SK-N-SH (cell line): Measurements from ENCODE around the gene C9orf43. TPM values are rescaled to one million over a fixed set of nuclear protein-coding genes. Genes with fewer than 3 reads are reported as not detected.

ENCODE experiments used
- CTCF ChIA-PET: fragments of 300-600, 350-600 bp; formaldehyde crosslinking; extraction: SDS; loops from one replicate; lab custom pipeline; 2021; lab: Yijun Ruan, JAX
- POLR2A ChIA-PET: fragments of 350-600 bp; sonication (Branson Sonifier 250); formaldehyde crosslinking; extraction: SDS; loops from one replicate; lab custom pipeline; 2020; ENCODE audit warnings: antibody characterized with exemption, inconsistent platforms; lab: Yijun Ruan, JAX
- DNase-seq: peaks from one replicate; pipeline ENCODE4 v3.0.0; 2012
- H2AFZ ChIP-seq: fragments of 200-600 bp; sonication (generic); 2 replicates; pipeline ENCODE4 v1.8.1; 2016; ENCODE audit warnings: antibody characterized with exemption, mild to moderate bottlenecking, low read depth
- H3F3A ChIP-seq: fragments of 200-600 bp; sonication (generic); replicated peaks from 2 replicates; pipeline ENCODE3; 2016; ENCODE audit warnings: antibody characterized with exemption, mild to moderate bottlenecking; ENCODE audit not compliant: insufficient read depth
- H3K27ac ChIP-seq, 2 experiments: fragments of 200-500 bp in 1 of 2; fragments of 200-600 bp in 1 of 2; sonication (Bioruptor generic) in 1 of 2; sonication (generic), shearing (Covaris generic) in 1 of 2; 2 replicates each; pipeline versions ENCODE4 v1.5.1 to v1.6.1; 2014 to 2016; ENCODE audit warnings: low read depth in 2 of 2, inconsistent platforms in 1 of 2, low read length in 1 of 2, mild to moderate bottlenecking in 1 of 2, mixed read lengths in 1 of 2
- H3K27me3 ChIP-seq: fragments of 200-600 bp; sonication (generic), shearing (Covaris generic); 2 replicates; pipeline ENCODE4 v1.6.1; 2016; ENCODE audit warnings: mixed run types; ENCODE audit not compliant: insufficient read depth
- H3K36me3 ChIP-seq, 2 experiments: fragments of 200-500 bp in 1 of 2; fragments of 200-600 bp in 1 of 2; sonication (Bioruptor generic) in 1 of 2; sonication (generic) in 1 of 2; replicated peaks in 1 of 2; 2 replicates each; pipeline versions ENCODE3 to v1.5.1; 2014 to 2016; ENCODE audit warnings: low read length in 1 of 2, mild to moderate bottlenecking in 1 of 2; ENCODE audit not compliant: insufficient read depth in 2 of 2, control insufficient read depth in 1 of 2
- H3K4me1 ChIP-seq, 2 experiments: fragments of 200-500 bp in 1 of 2; fragments of 200-600 bp in 1 of 2; sonication (Bioruptor generic) in 1 of 2; sonication (generic), shearing (Covaris generic) in 1 of 2; 2 replicates each; pipeline versions ENCODE4 v1.5.1 to v1.6.1; 2014 to 2016; ENCODE audit warnings: low read depth in 1 of 2, low read length in 1 of 2, mixed run types in 1 of 2; ENCODE audit not compliant: insufficient read depth in 2 of 2, control insufficient read depth in 1 of 2
- H3K4me2 ChIP-seq: fragments of 200-600 bp; sonication (generic), shearing (Covaris generic); 2 replicates; pipeline ENCODE4 v1.6.1; 2017; ENCODE audit warnings: mixed run types
- H3K4me3 ChIP-seq, 2 experiments: fragments of 200-500 bp in 1 of 2; fragments of 200-600 bp in 1 of 2; sonication (Bioruptor generic) in 1 of 2; sonication (generic), shearing (Covaris generic) in 1 of 2; 2 replicates each; pipeline versions ENCODE4 v1.5.1 to v1.8.1; 2014 to 2016; ENCODE audit warnings: low read depth in 2 of 2, inconsistent platforms in 1 of 2, low read length in 1 of 2, mild to moderate bottlenecking in 1 of 2, mixed read lengths in 1 of 2, moderate library complexity in 1 of 2
- H3K79me2 ChIP-seq: fragments of 200-600 bp; sonication (generic); 2 replicates; pipeline ENCODE4 v1.8.1; 2017; ENCODE audit warnings: mild to moderate bottlenecking; ENCODE audit not compliant: insufficient read depth
- H3K9ac ChIP-seq: fragments of 200-600 bp; sonication (generic); 2 replicates; pipeline ENCODE4 v1.6.1; 2017; ENCODE audit warnings: mixed run types
- H3K9me2 ChIP-seq: fragments of 200-600 bp; sonication (generic); 2 replicates; pipeline ENCODE4 v1.6.1; 2017; ENCODE audit warnings: mixed run types
- H3K9me3 ChIP-seq: fragments of 200-600 bp; sonication (generic); 2 replicates; pipeline ENCODE4 v1.6.1; 2017; ENCODE audit warnings: mixed run types, mild to moderate bottlenecking, moderate library complexity
- H4K20me1 ChIP-seq: fragments of 200-600 bp; sonication (generic); 2 replicates; pipeline ENCODE4 v1.6.1; 2017; ENCODE audit warnings: mild to moderate bottlenecking, mixed run types; ENCODE audit not compliant: insufficient read depth
- FOXM1 ChIP-seq: IDR thresholded peaks from 2 replicates; pipeline ENCODE4 v1.4.0; 2012; ENCODE audit warnings: low read depth, mild to moderate bottlenecking
- GATA2 ChIP-seq: sonication (generic); formaldehyde crosslinking; IDR thresholded peaks from 2 replicates; pipeline ENCODE4 v1.5.0; 2020; ENCODE audit warnings: mild to moderate bottlenecking, missing genetic modification reagents
- JUND ChIP-seq: IDR thresholded peaks from 2 replicates; pipeline ENCODE4 v1.4.0; 2012
- MEF2A ChIP-seq: IDR thresholded peaks from 2 replicates; pipeline ENCODE4 v1.4.0; 2012; ENCODE audit warnings: low read depth, borderline replicate concordance
- NFIC ChIP-seq: IDR thresholded peaks from 2 replicates; pipeline ENCODE4 v1.4.0; 2012; ENCODE audit warnings: borderline replicate concordance
- POLR2AphosphoS5 ChIP-seq: IDR thresholded peaks from 2 replicates; pipeline ENCODE4 v1.6.1; 2012; ENCODE audit warnings: low read depth, low read length
- REST ChIP-seq: IDR thresholded peaks from 2 replicates; pipeline ENCODE4 v1.6.1; 2012; ENCODE audit warnings: mild to moderate bottlenecking, low read depth, low read length, moderate library complexity
- RFX5 ChIP-seq: IDR thresholded peaks from 2 replicates; pipeline ENCODE4 v1.6.1; 2012; ENCODE audit warnings: mild to moderate bottlenecking, improper control_type of control experiment, low read length
- RXRA ChIP-seq: IDR thresholded peaks from 2 replicates; pipeline ENCODE4 v1.4.0; 2012; ENCODE audit warnings: low read depth, mild to moderate bottlenecking, borderline replicate concordance
- SIN3A ChIP-seq: IDR thresholded peaks from 2 replicates; pipeline ENCODE4 v1.6.1; 2012; ENCODE audit warnings: low read depth, mild to moderate bottlenecking, low read length, moderate library complexity, borderline replicate concordance
- SMC3 ChIP-seq: IDR thresholded peaks from 2 replicates; pipeline ENCODE4 v1.6.1; 2012; ENCODE audit warnings: low read depth, low read length, improper control_type of control experiment
- TCF12 ChIP-seq: IDR thresholded peaks from 2 replicates; pipeline ENCODE4 v1.4.0; 2012
- USF1 ChIP-seq: IDR thresholded peaks from 2 replicates; pipeline ENCODE4 v1.4.0; 2012; ENCODE audit warnings: low read depth, borderline replicate concordance
- USF2 ChIP-seq: fragments of 150-350 bp; IDR thresholded peaks from 2 replicates; pipeline ENCODE4 v1.6.1; 2017; ENCODE audit warnings: antibody characterized with exemption, low read length, low read depth, borderline replicate concordance
- WGBS: methylation state at CpG from one replicate; pipeline ENCODE4 v1.1.6; 2017; ENCODE audit warnings: low lambda C conversion rate; 5-methylcytosine and 5-hydroxymethylcytosine counted together
- polyA plus RNA-seq, 3 experiments: library from polyadenylated mRNA; depleted of rRNA; stranded (reverse); fragments of >200 nt; gene quantifications; 2 replicates each; pipeline ENCODE4 v1.2.3, GENCODE V29; 2012

C9orf43 gene
- polyA plus RNA-seq, 1 of the 3 experiments (the other 2 are of a cell fraction): 0.58 TPM

GRCh38 chr9:113393281-113393680 is 17.3 kb upstream of the C9orf43 start (continued):
- TF ChIP-seq REST (no peak), FOXM1 (no peak), NFIC (no peak), USF1 (no peak), SMC3 (no peak), SIN3A (no peak)

- H3K4me2 ChIP-seq: no peak overlapping the region
- H3K4me1 ChIP-seq: peaks cover 7 to 8% of the 10 kb centered on the region in 2 experiments; a peak in 1 of 4 replicates
- H3K9me3 ChIP-seq: no peaks in the 10 kb centered on the region
- WGBS: 96% methylated on average over 8 of the region's 9 CpGs
- H3K27me3 ChIP-seq: no peaks in the 10 kb centered on the region
- peaks cover 2% of the 10 kb centered on the region; the same call in 1 of the 2 replicates for H3K79me2 ChIP-seq
- H3K9ac ChIP-seq: no peak overlapping the region
- ChIA-PET CTCF (interaction anchor here (1.2 to 1.3 kb wide), 2 partner anchors 11 to 45 kb away, joined by 3 read pairs; no protein-coding TSS in a partner anchor), POLR2A (no interaction called here)
- DNase-seq: no peak
- no peak overlapping the region for H3K27ac ChIP-seq
- H3K36me3 ChIP-seq: peaks cover 4 to 9% of the 10 kb centered on the region in 2 experiments
- H3K4me3 ChIP-seq: no peak overlapping the region
- TF ChIP-seq TCF12 (no peak), GATA2 (CRISPR knock-in tag) (no peak), POLR2AphosphoS5 (no peak), USF2 (no peak), MEF2A (no peak), JUND (no peak), RFX5 (no peak), RXRA (no peak)
- peaks cover 6% of the 10 kb centered on the region for H3F3A ChIP-seq
- H2AFZ ChIP-seq: no peak overlapping the region
- no peaks in the 10 kb centered on the region for H3K9me2 ChIP-seq
- H4K20me1 ChIP-seq: no peaks in the 10 kb centered on the region
Observed at GRCh38 chr9:113395000-113395861, 15.3 kb upstream of the C9orf43 start.
